Islet precursor cell (in vitro differentiated cells): ENCODE results near the gene HSPA1B.
A peak's percentile ranks its signal among the peaks of the same experiment; 100 is the strongest.
"Not testable (repeated sequence)": the region's sequence is repeated elsewhere in the genome, so short reads cannot be mapped to it uniquely, and the experiment has no call there.

Experiments
- DNase-seq: peaks from one replicate; pipeline ENCODE4 v3.0.0-alpha.2; 2018

Gene HSPA1B

GRCh38 chr6:31829633-31830283 is 2.2 kb downstream of the HSPA1B start:
- no peak for DNase-seq

DNA sequence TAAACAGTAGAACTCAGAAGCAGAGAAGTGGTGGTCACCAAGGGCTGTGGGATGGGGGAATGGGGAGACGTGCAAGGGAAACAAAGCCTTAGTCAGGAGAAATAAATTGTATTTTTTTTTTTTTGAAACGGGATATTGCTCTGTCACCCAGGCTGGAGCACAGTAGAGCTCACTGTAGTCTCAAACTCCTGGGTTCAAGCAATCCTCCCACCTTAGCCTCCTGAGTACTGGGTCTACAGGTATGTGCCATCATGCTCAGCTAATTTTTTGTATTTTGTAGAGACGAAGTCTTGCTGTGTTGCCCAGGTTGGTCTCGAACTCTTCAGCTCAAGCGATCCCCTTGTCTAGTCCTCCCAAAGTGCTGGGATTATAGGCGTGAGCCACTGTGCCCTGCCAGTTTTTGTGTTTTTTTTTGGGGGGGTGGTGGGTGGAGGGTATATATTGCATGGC is 3.4 kb downstream of the HSPA1B start:
- no peak for DNase-seq

GRCh38 chr6:31831350-31832215 is 4.0 kb downstream of the HSPA1B start:
- DNase-seq: no peak

- DNase-seq: peak; percentile 88
These were observed 7.1 kb downstream of the HSPA1B start for GRCh38 chr6:31834367-31835250.

GRCh38 chr6:31836047-31836473 is 8.5 kb downstream of the HSPA1B start:
- DNase-seq: no peak

DNA sequence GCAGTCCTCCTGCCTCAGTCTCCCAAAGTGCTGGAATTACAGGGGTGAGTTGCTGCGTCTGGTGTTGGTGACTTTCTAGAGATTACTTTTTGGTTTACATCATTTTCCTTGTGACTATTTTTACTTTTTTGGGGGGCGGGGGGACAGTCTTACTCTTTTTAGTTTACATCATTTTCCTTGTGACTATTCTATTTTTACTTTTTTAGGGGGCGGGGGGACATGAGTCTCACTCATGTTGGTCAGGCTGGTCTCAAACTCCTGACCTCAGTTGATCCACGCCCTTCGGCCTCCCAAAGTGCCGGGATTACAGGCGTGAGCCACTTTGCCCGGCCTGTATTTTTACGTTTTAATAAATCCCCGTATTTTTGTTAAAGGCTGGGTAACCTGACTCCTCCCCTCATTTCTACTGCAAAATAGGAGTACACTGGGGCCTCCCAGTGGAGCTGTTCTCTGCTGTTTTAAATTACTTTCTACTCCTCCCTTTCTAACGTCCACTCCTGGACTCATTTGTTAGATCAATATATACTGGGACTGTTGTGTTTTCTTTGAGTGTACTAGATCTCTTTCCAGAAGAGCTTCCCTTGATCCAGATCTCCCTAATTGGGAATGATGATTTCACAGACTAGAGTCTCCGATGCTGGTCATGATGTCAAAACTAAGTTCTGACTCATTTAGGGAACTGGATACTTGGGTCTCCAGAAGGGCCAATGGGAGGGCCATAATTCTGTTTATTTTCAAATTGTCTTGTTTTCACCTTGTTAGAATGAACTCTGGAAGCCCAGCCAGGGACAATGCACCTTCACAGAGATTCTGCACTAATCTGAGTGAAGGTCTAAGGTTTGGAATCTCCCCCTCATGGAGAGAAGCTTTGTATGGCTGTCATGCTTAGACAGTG is 9.2 kb downstream of the HSPA1B start:
- DNase-seq: no peak

DNA sequence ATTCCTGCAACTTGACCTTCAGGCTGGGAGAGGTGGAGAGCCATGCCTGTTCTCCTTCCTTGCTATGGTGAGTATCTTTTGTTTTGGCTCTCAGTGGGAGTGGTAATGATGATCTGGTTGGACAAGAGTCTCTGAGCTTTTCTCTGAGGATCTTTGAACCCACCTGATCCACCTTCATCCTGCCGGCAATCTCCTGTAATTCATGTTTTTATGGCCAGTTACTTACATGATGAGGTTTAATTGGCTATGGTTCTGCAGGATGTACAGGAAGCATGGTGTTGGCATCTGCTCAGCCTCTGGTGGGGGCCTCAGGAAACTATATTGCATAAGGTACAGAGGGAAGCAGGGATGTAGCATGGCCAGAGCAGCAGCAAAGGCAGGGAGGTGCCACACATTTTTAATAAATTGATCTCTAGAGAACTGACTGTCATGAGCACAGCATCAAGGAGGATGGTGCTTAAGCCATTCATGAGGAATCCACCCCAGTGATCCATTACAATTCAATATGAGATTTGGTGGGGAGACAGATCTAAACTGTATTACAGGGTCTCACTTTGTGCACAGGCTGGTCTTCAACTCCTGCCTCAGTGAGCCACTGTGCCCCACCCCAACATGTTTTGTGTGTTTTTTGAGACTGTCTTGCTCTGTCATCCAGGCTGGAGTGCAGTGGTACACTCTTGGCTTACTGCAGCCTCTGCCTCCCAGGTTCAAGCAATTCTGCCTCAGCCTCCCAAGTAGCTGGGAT is 10.0 kb downstream of the HSPA1B start:
- DNase-seq: no peak

DNA sequence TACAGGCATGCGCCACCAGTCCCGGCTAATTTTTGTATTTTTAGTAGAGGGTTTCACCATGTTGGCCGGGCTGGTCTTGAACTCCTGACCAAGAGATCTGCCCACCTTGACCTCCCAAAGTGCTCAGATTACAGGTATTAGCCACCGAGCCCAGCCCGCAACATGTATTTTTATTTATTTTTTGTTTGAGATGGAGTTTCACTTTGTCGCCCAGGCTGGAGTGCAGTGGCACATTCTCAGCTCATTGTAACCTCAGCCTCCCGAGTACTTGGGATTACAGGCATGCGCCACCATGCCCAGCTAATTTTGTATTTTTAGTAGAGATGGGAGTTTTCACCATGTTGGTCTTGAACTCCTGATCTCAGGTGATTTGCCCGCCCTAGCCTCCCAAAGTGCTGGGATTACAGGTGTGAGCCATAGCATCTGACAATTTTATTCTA is 10.6 kb downstream of the HSPA1B start:
- DNase-seq: not testable (repeated sequence)

DNA sequence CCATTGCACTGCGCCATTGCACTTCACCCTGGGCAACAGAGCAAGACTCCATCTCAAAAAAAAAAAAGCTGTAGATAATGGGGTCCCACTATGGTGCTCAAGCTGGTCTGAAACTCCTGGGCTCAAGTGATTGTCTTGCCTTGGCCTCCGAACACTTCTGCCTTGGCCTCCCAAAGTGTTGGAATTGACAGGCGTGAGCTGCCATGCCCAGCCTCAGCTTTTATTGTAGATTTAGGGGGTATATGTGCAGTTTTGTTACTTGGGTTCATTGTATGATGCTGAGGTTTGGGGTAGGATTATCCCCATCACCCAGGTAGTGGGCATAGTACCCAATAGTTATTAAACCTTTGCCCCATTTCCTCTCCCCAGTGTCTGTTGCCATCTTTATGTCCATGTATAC is 11.4 kb downstream of the HSPA1B start:
- DNase-seq: no peak

GRCh38 chr6:31839779-31840126 is 12.2 kb downstream of the HSPA1B start:
- DNase-seq: not testable (repeated sequence)

DNA sequence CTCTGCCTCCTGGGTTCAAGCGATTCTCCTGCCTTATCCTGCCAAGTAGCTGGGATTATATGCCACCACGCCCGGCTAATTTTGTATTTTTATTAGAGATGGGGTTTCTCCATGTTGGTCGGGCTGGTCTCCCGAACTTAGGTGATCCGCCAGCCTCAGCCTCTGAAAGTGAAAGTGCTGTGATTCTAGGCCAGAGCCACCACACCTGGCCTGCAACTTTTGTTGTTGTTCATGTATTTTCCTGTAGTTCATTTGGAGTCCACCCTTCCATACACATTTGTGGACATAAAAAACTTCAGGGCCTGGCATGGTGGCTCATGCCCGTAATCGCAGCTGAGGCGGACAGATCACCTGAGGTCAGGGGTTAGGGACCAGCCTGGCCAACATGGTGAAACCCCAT is 14.5 kb downstream of the HSPA1B start:
- no peak for DNase-seq

GRCh38 chr6:31844507-31844906 is 17.0 kb downstream of the HSPA1B start:
- no peak for DNase-seq

- DNase-seq: no peak
These were observed 19.9 kb downstream of the HSPA1B start for GRCh38 chr6:31847276-31847978.

DNA sequence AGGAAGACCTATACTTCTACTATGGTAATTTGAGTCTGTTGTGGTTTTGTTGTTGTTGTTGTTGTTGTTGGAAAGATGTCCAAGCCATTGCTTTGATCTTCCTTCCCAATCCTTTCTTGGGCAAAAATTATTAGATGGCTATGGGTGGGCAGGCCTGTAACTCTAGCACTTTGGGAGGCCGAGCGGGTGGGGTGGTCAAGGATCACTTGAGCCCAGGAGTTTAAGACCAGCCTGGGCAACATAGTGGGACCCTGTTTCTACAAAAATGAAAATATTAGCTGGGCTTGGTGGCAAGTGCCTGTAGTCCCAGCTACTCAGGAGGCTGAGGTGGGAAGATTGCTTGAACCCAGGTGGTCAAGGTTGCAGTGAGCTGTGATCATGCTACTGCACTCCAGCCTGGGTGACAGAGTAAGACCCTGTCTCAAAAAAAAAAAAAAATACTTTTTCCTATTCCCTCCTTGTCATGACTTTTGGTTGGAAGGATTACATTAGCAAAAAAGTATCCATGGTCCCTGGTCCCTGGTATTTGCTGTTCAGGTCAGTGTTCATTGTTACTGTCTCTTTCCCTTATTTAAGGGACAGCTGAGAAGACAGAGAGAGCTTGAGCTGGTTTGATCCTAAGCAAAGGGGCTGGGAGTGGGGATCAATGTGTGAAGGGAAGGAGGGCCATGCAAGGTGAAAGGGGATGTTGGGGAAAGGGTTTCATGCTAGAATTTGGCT is 23.4 kb downstream of the HSPA1B start:
- no peak for DNase-seq

DNA sequence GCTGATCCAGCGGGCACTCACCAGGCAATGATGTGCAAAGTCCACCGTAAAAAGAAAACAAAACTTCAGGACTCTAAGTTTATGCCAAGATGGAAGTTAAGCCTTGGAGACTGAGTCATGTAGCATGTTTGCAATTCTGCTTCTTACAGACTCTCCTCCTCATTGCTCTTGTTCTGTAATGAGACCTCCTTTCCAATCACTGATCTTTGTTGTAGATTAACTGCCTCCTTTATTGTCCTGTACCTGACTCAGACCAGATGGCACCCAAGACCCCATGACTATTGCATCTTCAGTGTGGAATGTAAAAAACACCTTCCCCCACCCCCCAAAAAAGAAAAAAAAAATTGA is 23.9 kb downstream of the HSPA1B start:
- DNase-seq: no peak

GRCh38 chr6:31851980-31852718 is 24.6 kb downstream of the HSPA1B start:
- DNase-seq: peak; percentile 64

GRCh38 chr6:31857774-31858173 is 30.2 kb downstream of the HSPA1B start:
- not testable (repeated sequence) for DNase-seq

- no peak for DNase-seq
These were observed 31.2 kb downstream of the HSPA1B start for GRCh38 chr6:31858707-31859106.

- no peak for DNase-seq
These were observed 32.4 kb downstream of the HSPA1B start for GRCh38 chr6:31859923-31860322.
